ENCODE measurements around the gene PTPN9.
"Not testable (repeated sequence)": the region's sequence is repeated elsewhere in the genome, so short reads cannot be mapped to it uniquely, and the experiment has no call there.

The PTPN9 gene

DNA sequence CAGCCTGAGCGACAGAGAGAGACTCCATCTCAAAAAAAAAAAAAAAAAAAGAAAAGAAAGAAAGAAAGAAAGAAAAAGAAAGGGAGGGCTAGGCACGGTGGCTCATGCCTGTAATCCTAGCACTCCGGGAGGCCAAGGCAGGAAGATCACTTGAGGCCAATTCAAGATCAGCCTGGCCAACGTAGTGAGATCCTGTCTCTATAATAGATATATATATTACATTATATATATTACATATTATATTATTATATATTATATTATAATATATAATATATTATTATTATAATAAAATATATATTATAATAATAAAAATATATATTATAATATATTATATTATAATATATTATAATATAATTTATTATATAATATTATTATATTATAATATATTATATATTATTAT is 48.9 kb downstream of the PTPN9 start:
- no peak for DNase-seq

DNA sequence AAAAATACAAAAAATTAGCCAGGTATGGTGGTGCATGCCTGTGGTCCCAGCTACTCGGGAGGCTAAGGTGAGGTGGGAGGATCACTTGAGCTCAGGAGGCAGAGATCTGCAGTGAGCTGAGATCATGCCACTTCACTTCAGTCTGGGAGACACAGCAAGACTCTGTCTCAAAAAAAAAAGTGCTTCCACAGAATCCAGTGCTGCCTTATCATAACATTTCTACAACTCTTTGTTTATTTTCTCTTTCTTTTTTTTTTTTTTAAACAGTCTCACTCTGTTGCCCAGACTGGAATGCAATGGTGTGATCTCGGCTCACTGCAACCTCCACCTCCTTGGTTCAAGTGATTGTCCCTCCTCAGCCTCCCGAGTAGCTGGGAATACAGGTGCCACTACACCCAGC is 53.4 kb downstream of the PTPN9 start:
- not testable (repeated sequence) for DNase-seq

DNA sequence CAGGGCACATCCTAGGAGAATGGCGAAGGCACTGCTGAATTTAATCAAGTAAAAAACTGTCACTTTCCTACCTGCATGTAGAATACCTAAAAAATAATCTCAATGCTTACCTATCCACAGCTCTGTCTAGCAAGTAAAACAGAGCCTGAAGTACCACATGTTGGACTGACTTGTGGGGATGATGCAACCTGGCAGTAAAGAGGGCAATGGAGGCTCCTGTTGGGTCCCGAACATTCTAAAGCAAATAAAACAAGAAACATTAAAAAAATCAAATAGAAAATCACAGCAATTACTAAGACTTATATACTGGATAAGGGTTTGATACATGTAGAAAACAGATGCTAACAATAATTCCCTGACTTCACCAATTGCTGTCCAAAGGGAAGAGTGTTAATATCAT is 56.1 kb downstream of the PTPN9 start:
- DNase-seq = no peak

DNA sequence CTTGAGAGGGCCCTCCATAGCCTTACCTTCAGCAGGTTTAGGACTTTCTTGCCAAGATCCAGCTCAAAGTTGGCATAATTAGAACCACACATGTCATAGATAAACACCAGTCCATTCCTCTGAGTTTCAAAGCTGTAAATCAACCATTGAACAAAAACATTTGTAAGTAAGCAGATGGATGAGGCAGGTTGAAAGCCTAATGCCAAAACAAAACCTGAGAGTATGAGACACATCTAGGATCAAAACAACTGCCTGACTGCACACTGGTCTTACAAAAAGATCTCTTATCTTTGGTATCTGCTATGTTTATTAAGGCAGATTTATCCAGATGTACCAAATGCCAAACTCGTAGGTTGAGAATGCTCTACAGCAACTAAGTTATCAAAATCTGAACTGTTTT is 61.9 kb downstream of the PTPN9 start:
- no peak for DNase-seq

DNA sequence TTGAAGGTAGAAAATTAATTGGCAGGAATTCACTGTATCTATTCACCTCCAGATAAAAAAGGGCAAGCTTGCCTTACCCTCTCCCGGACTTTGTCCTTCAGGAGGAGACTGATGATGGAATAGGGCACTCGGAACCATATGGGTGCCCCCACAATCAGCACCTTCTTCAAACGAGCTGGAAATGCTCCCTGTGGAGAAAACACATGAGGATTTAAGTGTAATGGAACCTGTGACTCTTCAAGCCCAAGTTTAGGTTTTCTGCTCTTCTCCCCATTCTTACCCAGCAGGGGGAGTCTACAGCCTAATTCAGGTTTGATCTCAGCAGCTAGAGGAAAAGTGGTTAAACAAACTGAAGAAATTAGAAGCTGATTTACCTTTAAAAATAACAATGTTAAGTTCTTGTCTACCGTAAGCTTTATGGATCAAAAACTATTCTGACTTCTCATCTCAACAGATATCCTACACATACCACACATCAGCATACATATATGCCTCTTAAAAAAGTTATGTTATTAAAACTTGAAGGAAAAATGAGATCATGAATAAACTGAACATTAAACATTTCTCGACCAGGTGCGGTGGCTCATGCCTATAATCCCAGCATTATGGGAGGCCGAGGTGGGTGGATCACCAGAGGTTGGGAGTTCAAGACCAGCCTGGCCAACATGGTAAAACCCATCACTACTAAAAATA is 70.1 kb downstream of the PTPN9 start:
- peak; percentile 63 for DNase-seq

DNA sequence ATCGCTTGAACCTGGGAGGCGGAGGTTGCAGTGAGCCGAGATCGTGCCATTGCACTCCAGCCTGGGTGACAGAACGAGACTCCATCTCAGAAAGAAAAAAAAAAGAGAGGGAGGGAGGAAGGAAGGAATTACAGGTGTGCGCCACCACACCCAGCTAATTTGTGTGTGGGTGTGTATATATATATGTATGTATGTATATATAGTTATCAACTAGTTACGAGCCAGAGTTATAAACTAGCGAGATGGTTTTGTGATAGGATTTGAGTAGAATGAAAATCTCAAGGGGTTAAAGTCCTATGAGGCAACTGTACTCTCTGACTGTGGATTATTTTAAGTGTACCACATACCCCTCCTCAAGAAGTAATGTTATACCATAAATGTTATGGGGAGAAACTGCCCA is 76.8 kb downstream of the PTPN9 start:
- DNase-seq = no peak

DNA sequence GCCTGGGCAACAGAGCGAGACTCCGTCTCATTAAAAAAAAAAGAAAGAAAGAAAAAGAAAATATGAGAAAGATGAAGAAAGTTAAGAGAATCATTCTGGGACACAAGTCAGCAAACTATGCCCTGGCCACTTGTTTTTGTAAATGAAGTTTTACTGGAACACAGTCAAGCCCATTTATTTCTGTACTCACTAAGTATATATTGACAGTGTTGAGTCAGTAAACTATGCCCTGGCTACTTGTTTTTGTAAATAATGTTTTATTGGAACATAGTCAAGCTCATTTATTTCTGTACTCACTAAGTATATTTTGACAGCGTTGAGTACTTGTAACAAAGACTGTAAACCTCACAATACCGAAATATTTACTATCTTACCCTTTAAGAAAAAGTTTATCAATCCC is 85.4 kb downstream of the PTPN9 start:
- DNase-seq = no peak

DNA sequence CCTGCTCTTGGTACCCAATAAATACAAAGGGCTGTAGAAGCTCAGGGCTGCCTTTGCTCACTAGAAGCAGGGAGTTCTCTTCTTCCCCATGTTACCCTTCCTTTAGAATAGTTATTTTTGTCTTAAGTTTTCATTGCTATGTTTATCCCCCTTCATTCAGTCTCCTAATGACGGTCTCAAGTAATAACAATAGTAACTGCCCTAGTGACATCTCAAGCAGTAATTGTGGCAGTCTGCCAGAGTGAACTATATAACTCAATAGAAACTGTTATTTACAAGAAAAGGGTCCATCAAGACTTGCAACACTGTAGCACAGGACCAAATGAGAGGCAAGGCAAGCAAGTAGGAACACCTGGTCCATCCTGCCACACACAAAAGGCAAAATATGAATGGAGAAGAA is 95.2 kb downstream of the PTPN9 start:
- DNase-seq = no peak

DNA sequence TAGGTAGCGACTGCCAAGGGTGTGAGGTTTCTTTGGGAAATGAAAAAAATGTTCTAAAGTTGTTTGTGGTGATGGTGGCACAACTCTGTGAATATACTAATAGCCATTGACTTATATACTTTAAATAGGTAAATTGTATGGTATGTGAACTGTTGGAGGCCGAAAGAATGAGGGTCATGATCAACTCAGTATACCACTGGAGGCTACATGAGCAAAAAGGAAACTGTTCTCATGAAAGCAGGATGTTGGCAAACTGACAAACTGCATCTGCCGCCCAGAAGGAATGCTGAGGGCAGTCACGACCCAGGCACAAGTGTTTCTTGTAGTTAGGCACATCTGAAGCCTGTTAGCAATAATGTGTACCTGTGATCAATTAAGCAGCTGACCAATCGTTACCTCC is 95.6 kb downstream of the PTPN9 start:
- not testable (repeated sequence) for DNase-seq

DNA sequence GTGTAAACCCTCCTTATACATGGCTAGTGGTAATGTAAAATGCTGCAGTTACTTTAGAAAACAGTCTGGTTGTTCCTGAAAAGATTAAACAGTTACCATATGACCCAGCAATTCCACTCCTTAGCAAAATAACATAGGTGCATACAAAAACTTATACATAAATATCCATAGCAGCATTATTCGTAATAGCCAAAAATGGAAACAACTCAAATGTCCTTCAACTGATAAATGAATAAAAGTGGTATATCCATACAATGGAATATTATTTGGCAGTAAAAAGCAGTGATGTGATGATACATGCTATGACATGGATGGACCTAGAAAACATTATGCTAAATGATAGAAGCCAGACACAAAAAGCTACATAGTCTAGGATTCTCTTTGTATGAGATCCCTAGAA is 96.0 kb downstream of the PTPN9 start:
- no peak for DNase-seq

DNA sequence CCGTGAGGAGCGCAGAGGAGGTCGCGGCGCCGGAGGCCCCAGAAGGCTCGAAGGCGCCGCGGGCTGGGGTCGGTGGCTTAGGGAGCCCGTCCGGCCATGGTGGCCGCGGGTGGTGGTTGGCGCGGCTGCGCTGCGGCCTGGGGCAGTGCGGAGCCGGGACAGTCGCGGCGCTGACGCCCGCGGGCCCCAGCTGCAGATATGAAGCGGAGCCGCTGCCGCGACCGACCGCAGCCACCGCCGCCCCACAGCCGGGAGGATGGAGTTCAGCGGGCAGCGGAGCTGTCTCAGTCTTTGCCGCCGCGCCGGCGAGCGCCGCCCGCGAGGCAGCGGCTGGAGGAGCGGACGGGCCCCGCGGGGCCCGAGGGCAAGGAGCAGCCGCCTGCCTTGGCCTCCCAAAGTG is 98.7 kb downstream of the PTPN9 start:
- not testable (repeated sequence) for DNase-seq

DNA sequence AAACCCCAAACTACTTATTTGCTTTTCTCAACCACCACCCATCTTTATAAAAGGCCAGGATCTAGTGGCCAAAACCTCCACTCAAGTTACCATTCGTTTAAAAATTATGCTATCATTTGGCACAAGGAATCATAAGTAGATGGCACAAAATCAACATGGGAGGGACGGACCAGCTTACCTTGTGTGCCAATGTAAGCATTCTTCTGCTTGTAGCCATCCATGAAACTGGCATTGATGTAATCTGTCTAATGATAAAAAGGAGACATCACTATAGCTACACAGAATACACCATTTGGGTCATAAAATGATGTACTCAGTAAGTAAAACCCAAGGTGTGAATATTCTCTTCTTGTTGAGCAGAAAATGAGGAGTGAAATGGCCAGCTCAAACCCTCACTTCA is 99.4 kb downstream of the PTPN9 start:
- DNase-seq = no peak

DNA sequence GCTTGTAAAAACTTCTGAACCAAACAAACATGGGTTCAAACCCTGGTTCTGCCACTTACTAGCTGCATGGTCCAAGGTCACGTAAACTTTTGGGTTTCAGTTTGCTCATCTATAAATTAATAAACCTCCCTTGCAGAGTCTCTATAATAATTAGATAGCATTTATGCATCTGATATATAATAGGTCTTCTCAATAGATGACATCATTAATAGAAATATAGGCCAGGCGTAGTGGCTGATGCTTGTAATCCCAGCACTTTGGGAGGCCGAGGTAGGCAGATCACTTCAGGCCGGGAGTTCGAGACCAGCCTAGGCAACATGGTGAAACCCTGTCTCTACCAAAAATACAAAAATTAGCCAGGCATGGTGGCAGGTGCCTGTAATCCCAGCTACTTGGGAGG is 102.0 kb downstream of the PTPN9 start:
- not testable (repeated sequence) for DNase-seq

DNA sequence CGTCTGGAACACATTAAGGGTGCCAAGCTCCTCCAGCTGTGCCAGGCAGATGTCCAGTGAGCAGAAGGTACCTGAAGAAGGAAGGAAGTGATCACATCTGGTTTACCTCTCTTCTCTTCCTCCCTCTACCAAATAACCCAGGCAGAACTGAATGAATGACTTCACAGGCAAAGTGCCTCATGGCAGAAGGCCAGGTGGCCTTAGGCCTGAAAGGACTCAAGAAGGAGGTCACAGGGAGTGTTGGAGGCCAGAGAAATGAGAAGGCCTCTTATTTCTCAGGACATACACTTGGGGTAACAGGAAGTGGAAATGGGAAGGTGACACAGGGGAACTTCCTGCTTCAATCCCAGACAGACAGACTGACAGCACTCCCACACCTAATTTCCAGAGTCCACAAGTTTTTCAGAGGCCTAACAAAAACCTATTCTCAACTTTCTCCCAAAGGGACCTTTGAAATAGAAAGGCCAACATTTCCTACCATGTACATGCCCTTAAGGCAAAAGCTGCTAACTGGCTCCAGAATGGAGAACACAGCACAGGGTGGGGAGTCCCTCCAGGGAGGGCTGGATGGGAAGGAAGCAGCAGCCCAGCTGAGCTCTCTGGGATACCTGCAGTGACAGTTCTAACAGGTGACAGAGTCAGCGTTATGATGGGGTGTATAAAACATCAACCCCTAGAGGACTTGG is 110.1 kb downstream of the PTPN9 start:
- no peak for DNase-seq

DNA sequence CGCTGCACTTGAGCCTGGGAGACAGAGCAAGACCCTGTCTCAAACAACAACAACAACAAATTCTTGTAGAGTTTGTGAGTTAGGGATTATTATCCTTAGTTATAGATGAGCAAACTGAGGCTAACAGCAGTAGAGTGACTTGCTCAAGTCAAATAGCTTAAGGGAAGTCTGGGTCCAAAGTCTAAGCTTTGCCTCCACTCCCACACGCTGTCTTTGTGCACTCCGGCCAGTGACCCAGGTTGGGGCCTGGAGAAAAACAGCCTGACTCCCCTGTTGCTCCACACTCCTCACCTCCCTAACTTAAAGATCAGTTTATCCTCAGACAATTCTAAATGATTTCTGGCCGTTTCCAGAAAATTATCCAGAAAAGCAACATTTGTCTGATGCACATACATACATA is 118.5 kb downstream of the PTPN9 start:
- no peak for DNase-seq

DNA sequence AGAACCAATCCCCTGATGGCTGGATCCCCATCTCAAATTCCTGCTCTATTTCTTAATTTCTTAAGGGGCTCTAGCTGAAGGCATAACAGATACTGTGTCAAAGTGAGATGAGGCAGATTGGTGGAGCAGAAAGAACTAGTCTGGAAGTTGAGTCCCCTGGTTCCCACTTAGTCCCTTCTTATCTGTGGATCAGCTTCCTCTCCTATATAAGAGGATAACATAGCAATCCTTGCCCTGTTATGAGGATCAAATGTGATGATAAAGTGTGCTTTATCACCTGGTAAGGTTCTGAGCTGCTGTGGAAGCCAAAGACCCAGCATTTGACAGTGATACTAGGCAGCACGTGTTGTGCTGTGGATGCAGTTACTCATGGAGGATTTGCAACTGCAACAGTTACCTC is 119.5 kb downstream of the PTPN9 start:
- DNase-seq = no peak

DNA sequence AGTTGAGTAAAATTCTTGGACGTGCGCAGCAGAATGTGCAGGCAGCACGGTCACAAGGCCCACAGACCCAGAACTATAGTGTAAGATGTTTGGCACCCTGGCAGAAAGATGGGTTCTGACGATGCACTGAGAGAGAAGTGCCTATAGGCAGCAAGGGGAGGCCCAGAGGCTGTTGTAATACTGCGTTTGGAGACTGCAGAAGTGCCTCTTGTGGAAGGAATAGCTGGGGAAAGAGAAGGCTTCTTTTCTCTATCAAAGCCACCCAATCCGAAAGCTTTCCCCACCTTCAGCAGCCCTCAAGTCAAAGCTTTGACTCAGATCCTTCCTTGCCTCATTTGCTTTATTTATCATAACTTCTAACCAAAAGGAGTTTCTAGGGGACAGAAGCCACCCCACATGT is 122.4 kb downstream of the PTPN9 start:
- no peak for DNase-seq

DNA sequence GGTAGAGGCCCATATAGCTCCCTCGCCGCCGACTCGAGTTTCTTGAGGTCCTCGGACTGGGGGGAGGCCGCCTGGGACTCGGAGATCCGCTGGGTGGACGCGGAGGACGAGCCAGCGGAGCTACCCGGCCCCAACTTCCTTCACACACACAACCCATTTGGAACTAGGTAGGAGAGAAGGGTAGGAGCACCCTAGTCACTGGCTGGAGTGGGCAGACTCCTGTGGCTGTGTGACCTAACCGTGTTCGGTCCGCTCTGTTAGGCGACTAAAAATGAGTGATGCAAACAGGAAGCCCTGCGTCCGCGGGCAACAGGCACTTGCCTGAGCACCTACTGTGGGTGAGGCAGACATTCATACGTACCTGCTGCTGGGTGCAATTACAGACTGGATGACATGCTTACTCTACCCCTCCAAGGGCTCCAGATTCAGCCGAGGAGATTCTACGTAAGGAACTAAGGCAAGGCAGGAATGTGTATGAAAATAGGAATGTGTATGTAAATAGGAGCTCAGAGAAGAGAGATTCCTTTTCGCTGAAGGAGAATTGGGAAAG is 123.1 kb downstream of the PTPN9 start:
- peak; percentile 67 for DNase-seq

DNA sequence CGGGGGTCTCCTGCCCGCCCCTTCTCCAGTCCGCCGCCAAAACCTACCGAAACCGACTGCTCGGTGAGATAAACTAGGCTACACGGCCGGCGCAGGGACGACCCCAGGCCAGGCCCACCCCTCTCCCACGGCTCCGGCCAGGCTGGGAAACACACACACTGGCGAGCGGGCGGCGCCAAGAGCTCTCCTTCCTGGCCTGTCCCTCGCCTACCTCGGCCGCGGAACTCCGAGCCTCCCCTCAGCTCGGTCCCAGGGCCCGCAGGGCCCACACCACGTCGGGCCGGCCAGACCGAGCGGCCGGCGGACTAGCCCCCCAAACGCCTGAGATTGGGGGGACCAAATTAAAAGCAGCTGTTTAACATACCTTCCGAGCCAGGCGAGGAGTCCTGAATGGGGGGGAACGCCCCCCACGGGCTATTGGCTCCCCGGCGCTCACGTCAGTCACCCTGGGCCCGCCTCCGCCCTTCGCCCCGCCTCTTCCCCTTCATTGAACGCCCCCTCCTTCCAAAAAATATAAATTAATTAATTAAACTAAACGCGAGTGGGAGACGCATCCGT is 123.6 kb downstream of the PTPN9 start:
- peak; percentile 89 for DNase-seq

DNA sequence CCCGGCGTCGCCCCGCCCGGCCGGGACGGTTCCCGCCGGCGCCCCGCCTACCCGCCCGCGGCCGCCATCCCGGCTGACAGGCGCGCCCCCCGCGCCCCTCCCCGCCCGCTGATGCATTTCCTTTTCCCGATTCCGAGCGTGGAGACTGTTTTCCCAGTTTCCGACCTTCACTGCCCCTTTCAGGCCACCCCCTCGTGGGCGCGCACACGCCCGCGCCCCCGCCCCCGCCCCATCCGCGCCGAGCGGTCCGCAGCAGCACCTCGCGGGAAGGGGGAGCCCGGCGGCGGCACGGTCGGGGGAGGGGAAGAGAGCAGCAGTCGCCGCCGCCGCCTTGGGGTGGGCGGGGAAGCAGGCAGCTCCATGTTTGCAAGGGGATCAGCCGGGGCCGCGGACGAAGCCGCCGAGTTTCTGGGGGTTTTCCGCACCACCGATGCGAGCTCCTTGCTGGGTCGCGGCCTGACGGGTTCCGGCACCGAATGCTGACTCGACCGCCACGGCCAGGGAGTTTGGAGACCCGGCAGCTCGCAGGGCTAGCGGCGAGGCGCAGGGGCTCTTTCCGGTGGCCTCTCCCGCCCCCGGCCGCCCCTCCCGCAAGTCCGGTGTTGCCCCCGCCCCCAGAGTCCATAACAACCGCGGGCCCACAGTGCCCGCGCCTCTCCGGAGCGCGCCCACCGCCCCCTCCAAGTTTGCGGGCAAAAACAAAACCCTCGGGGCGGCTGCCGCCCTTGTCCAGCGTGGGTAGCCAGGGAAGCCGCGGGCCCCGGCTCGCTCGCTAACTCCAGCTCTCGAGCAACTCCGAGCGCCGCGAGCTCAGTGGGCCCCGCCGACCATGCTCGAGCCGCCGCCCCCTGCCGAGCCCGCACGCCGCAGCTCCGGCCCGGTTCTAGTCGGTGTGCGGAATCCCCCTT is 124.4 kb downstream of the PTPN9 start:
- DNase-seq = peak; percentile 87

DNA sequence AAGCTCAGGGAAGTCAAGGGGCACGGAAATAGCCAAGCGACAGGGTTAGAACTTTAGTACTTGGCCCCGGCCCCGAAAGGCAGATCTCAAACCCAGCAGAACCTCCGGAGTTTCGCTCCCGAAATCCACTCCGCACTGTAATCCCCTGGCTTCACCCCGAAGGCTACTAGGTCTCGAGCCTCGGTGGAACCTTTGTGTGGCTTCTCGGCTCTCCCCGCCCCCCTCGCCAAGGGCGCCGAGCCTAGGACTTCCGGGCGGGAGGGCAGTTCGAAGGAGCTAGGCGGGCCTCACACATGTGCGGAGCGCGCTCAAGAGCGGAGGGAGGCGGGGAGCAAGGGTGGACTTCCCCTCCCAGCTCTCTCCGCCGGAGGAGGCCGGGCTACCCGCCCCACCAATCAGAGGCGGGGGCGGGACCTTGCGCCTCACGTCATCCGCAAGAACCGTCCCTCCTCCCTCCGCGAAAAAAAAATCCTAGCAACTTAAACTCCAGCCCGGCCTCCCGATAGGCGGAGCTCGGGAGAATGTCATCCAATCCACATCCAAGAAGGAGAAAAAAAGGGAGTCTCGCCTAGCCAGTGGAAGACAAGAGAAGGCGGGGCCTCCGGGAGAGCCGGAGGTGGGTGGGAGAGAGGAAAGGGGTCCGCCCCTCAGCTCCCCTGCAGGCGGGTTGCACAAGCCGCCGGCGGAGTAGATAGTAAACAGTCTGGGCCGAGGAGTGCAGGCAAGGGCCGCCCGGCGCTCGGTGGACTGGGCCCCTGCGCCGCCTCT is 125.2 kb downstream of the PTPN9 start:
- peak; percentile 99 for DNase-seq

All from CD4-positive, alpha-beta T cell treated with Interleukin-17A for 1 hour (primary cell).